ENCODE data around the gene NFATC2IP. TPM values are rescaled to one million over a fixed set of nuclear protein-coding genes. Genes with fewer than 3 reads are reported as not detected.
A peak's percentile ranks its signal among the peaks of the same experiment; 100 is the strongest.
"Not testable (repeated sequence)": the region's sequence is repeated elsewhere in the genome, so short reads cannot be mapped to it uniquely, and the experiment has no call there.

NFATC2IP gene
- total RNA-seq, 1 donor from 2014 or later: 63.9 TPM

GRCh38 chr16:28958836-28959235 lies 8.1 kb downstream of the NFATC2IP start:
- no peak for DNase-seq (ENCODE audit: low read depth, low spot score)
- Mint-ChIP-seq H3K27ac (ENCODE audit: unreplicated experiment) (no peak overlapping the region), H3K4me3 (no peak overlapping the region), H3K36me3 (ENCODE audit: low read depth) (peaks cover 14% of the 10 kb centered on the region), H3K4me1 (no peaks in the 10 kb centered on the region), H3K9me3 (no peaks in the 10 kb centered on the region), H3K27me3 (ENCODE audit: low read depth) (no peaks in the 10 kb centered on the region)
- TF ChIP-seq, protein P1, sequence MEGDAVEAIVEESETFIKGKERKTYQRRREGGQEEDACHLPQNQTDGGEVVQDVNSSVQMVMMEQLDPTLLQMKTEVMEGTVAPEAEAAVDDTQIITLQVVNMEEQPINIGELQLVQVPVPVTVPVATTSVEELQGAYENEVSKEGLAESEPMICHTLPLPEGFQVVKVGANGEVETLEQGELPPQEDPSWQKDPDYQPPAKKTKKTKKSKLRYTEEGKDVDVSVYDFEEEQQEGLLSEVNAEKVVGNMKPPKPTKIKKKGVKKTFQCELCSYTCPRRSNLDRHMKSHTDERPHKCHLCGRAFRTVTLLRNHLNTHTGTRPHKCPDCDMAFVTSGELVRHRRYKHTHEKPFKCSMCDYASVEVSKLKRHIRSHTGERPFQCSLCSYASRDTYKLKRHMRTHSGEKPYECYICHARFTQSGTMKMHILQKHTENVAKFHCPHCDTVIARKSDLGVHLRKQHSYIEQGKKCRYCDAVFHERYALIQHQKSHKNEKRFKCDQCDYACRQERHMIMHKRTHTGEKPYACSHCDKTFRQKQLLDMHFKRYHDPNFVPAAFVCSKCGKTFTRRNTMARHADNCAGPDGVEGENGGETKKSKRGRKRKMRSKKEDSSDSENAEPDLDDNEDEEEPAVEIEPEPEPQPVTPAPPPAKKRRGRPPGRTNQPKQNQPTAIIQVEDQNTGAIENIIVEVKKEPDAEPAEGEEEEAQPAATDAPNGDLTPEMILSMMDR (conservative IDR thresholded peaks at IDR 0.05): no peak

DNA sequence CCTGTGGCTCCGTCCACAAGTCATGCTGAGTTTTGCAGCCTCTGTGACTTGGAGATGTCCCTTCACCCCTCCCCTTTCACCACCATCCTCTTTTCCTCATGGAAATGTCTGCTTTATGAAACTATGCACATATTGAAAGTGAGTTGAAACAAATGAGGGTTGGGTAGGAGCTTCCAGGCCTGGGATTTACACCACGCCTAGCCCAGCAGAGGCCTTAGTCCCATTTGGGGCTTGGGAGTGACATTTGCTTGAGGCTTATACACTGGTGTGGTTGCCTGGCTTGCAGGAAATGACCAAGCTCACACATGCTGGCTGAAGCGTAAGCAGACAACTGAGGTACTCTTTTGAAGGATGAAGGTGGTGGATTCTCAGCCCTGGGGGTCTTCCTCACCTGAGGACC lies 13.3 kb downstream of the NFATC2IP start:
- Mint-ChIP-seq H3K27me3 (ENCODE audit: low read depth) (no peaks in the 10 kb centered on the region), H3K27ac (ENCODE audit: unreplicated experiment) (no peak overlapping the region), H3K4me1 (no peaks in the 10 kb centered on the region), H3K4me3 (no peak overlapping the region), H3K36me3 (ENCODE audit: low read depth) (peaks cover 9% of the 10 kb centered on the region), H3K9me3 (no peaks in the 10 kb centered on the region)
- TF ChIP-seq, protein P1 (conservative IDR thresholded peaks at IDR 0.05): no peak
- no peak for DNase-seq (ENCODE audit: low read depth, low spot score)

DNA sequence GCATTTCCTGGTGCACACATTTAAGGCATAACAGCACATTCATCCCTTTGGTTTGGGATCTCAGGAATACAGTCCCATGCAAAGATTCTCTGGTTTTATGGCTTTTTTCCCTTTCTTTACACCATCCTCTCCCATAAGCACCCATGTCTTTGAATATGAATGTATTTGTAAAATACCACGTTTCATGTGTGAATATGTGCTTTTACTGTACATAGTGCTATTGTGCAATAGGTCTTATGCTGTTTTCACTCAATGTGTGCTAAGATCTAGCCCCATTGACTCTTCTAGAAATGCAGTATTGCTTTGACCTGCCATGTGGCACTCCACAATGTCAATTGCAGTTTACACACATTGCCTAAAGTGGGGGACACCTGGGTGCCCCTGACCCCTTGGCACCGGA lies 13.8 kb downstream of the NFATC2IP start:
- H3K4me1 Mint-ChIP-seq: no peaks in the 10 kb centered on the region
- H3K9me3 Mint-ChIP-seq: no peaks in the 10 kb centered on the region
- TF ChIP-seq, protein P1 (conservative IDR thresholded peaks at IDR 0.05): no peak
- peaks cover 9% of the 10 kb centered on the region for H3K36me3 Mint-ChIP-seq (ENCODE audit: low read depth)
- H3K27ac Mint-ChIP-seq (ENCODE audit: unreplicated experiment): no peak overlapping the region
- DNase-seq (ENCODE audit: low read depth, low spot score): no peak
- no peaks in the 10 kb centered on the region for H3K27me3 Mint-ChIP-seq (ENCODE audit: low read depth)
- no peak overlapping the region for H3K4me3 Mint-ChIP-seq

- Mint-ChIP-seq H3K36me3 (ENCODE audit: low read depth) (peaks cover 3% of the 10 kb centered on the region), H3K27ac (ENCODE audit: unreplicated experiment) (no peak overlapping the region), H3K4me1 (no peaks in the 10 kb centered on the region), H3K27me3 (ENCODE audit: low read depth) (no peaks in the 10 kb centered on the region), H3K4me3 (no peak overlapping the region), H3K9me3 (no peaks in the 10 kb centered on the region)
- TF ChIP-seq, protein P1 (conservative IDR thresholded peaks at IDR 0.05): no peak
- no peak for DNase-seq (ENCODE audit: low read depth, low spot score)
Measured at GRCh38 chr16:28967156-28967555, 16.4 kb downstream of the NFATC2IP start.

DNA sequence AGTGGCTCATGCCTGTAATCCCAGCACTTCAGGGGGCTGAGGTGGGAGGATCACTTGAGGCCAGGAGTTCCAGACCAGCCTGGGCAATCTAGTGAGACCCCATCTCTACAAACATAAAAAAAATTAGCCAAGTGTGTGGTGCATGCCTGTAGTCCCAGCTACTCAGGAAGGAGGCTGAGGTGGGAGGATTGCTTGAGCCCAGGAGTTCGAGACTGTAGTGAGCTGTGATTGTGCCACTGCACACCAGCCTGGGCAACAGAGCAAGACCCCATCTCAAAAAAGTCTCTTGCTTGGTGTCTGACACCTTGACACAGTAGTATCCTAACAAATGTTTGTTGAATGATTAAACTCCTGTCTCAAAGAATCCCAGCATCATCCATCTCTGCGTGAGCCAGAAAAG lies 19.0 kb downstream of the NFATC2IP start:
- H3K4me3 Mint-ChIP-seq; H3K4me1 Mint-ChIP-seq; H3K27ac Mint-ChIP-seq (ENCODE audit: unreplicated experiment); H3K9me3 Mint-ChIP-seq; H3K36me3 Mint-ChIP-seq (ENCODE audit: low read depth); DNase-seq (ENCODE audit: low read depth, low spot score); H3K27me3 Mint-ChIP-seq (ENCODE audit: low read depth): not testable (repeated sequence)

DNA sequence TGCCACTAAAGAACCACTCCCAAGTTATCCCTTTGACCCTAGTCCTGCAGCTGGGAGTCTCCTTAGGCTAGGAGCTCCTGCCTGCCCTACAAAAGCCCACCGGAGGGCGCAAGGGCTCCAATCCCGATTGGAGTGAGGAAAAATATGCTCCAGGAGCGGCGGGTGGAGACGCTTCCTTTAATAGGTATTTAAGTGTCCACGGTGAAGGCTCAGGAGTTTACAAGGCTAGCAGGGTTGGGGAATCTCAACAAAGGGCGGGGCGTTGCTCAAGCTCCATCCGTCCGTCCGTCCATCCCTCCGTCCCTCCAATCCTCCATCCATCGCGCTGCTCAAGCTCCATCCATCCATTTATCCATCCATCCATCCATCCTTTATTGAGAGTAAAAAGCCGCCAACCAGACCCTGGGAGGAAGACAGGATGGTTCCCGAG lies 23.3 kb downstream of the NFATC2IP start:
- TF ChIP-seq, protein P1 (conservative IDR thresholded peaks at IDR 0.05): peak; percentile 72
- peak overlapping the region; percentile 96 for H3K4me3 Mint-ChIP-seq
- no peaks in the 10 kb centered on the region for H3K36me3 Mint-ChIP-seq (ENCODE audit: low read depth)
- no peaks in the 10 kb centered on the region for H3K9me3 Mint-ChIP-seq
- H3K27ac Mint-ChIP-seq (ENCODE audit: unreplicated experiment): peak overlapping the region; percentile 98
- peak; percentile 57 for DNase-seq (ENCODE audit: low read depth, low spot score)
- peaks cover 16% of the 10 kb centered on the region for H3K4me1 Mint-ChIP-seq
- H3K27me3 Mint-ChIP-seq (ENCODE audit: low read depth): peaks cover 2% of the 10 kb centered on the region

All from neural crest cell (in vitro differentiated cells).